Gastrocnemius medialis (tissue), 4 donors: ENCODE measurements around the gene ERC1.

Source experiments
- CTCF ChIP-seq, 5 experiments: fragments of 450-650 bp in 3 of 5; fragments of 200-600 bp in 2 of 5; sonication (generic) in 2 of 5; IDR thresholded peaks in 4 of 5; conservative IDR thresholded peaks in 1 of 5; 1 replicate in 4 of 5; 2 replicates in 1 of 5; pipeline ENCODE4 v1.5.1; 2016 to 2019; ENCODE audit warnings: antibody characterized with exemption in 5 of 5, mild to moderate bottlenecking in 3 of 5, moderate library complexity in 3 of 5
- POLR2A ChIP-seq, 2 donors: fragments of 450-650 bp; IDR thresholded peaks; one replicate each; pipeline ENCODE4 v1.6.1; 2017; ENCODE audit warnings: antibody characterized with exemption in 2 of 2, mild to moderate bottlenecking in 2 of 2, moderate library complexity in 2 of 2

- no peak for TF ChIP-seq POLR2A (IDR thresholded peaks at IDR 0.05)
- TF ChIP-seq CTCF (IDR thresholded peaks at IDR 0.05 in 4 of 5, conservative IDR thresholded peaks at IDR 0.05 in 1 of 5), result no peak
These were observed 210.9 kb downstream of the ERC1 start for GRCh38 chr12:1201886-1202285.
